Measurements from ENCODE around the gene ZRANB1. TPM values are rescaled to one million over a fixed set of nuclear protein-coding genes. Genes with fewer than 3 reads are reported as not detected.

ZRANB1 gene
- total and polyA plus RNA-seq, 2 experiments from 2014 or later = 7.9 to 30.0 TPM

GRCh38 chr10:124896751-124897150 is 45.2 kb upstream of the ZRANB1 start:
- no peak overlapping the region for H3K27ac ChIP-seq
- 57% methylated on average over 4 of the region's 4 CpGs for WGBS (ENCODE audit: low lambda C conversion rate, missing lambda C conversion rate)
- no peak overlapping the region for H2AFZ ChIP-seq
- H3K4me1 ChIP-seq (ENCODE audit: insufficient read depth) = peaks cover 3% of the 10 kb centered on the region
- H3K79me2 ChIP-seq = no peaks in the 10 kb centered on the region
- H3K4me3 ChIP-seq = no peak overlapping the region
- H3K36me3 ChIP-seq (replicated peaks; ENCODE audit: insufficient read depth, low read depth) = no peaks in the 10 kb centered on the region
- H3K9me3 ChIP-seq (ENCODE audit: low read depth) = no peaks in the 10 kb centered on the region
- DNase-seq (ENCODE audit: low spot score) = no peak
- H4K20me1 ChIP-seq (ENCODE audit: insufficient read depth, poor library complexity, severe bottlenecking) = no peaks in the 10 kb centered on the region
- TF ChIP-seq, protein P1, sequence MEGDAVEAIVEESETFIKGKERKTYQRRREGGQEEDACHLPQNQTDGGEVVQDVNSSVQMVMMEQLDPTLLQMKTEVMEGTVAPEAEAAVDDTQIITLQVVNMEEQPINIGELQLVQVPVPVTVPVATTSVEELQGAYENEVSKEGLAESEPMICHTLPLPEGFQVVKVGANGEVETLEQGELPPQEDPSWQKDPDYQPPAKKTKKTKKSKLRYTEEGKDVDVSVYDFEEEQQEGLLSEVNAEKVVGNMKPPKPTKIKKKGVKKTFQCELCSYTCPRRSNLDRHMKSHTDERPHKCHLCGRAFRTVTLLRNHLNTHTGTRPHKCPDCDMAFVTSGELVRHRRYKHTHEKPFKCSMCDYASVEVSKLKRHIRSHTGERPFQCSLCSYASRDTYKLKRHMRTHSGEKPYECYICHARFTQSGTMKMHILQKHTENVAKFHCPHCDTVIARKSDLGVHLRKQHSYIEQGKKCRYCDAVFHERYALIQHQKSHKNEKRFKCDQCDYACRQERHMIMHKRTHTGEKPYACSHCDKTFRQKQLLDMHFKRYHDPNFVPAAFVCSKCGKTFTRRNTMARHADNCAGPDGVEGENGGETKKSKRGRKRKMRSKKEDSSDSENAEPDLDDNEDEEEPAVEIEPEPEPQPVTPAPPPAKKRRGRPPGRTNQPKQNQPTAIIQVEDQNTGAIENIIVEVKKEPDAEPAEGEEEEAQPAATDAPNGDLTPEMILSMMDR (IDR thresholded peaks at IDR 0.05; ENCODE audit: poor library complexity) = no peak
- TF ChIP-seq EZH2 (IDR thresholded peaks at IDR 0.05; ENCODE audit: borderline replicate concordance) (no peak), EZH2phosphoT487 (IDR thresholded peaks at IDR 0.05; ENCODE audit: low read depth, severe bottlenecking, unreplicated experiment) (no peak)
- H3K27me3 ChIP-seq = no peaks in the 10 kb centered on the region
- H3K4me2 ChIP-seq = no peak overlapping the region
- H3K9me2 ChIP-seq (replicated peaks; ENCODE audit: insufficient read depth) = no peaks in the 10 kb centered on the region

GRCh38 chr10:124898471-124898870 is 43.5 kb upstream of the ZRANB1 start:
- Histone ChIP-seq H3K9me2 (replicated peaks; ENCODE audit: insufficient read depth) (no peaks in the 10 kb centered on the region), H4K20me1 (ENCODE audit: insufficient read depth, poor library complexity, severe bottlenecking) (no peaks in the 10 kb centered on the region), H3K36me3 (replicated peaks; ENCODE audit: insufficient read depth, low read depth) (no peaks in the 10 kb centered on the region), H3K4me1 (ENCODE audit: insufficient read depth) (peaks cover 3% of the 10 kb centered on the region), H3K4me3 (no peak overlapping the region), H3K27ac (no peak overlapping the region), H3K9me3 (ENCODE audit: low read depth) (no peaks in the 10 kb centered on the region), H3K79me2 (no peaks in the 10 kb centered on the region), H3K27me3 (no peaks in the 10 kb centered on the region), H2AFZ (no peak overlapping the region), H3K4me2 (peak overlapping the region; percentile 7)
- 50% methylated on average over 9 of the region's 9 CpGs for WGBS (ENCODE audit: low lambda C conversion rate, missing lambda C conversion rate)
- no peak for TF ChIP-seq EZH2 (IDR thresholded peaks at IDR 0.05; ENCODE audit: borderline replicate concordance)
- no peak for TF ChIP-seq EZH2phosphoT487 (IDR thresholded peaks at IDR 0.05; ENCODE audit: low read depth, severe bottlenecking, unreplicated experiment)
- TF ChIP-seq, protein P1 (IDR thresholded peaks at IDR 0.05; ENCODE audit: poor library complexity) = no peak
- peak; percentile 63 for DNase-seq (ENCODE audit: low spot score)

DNA sequence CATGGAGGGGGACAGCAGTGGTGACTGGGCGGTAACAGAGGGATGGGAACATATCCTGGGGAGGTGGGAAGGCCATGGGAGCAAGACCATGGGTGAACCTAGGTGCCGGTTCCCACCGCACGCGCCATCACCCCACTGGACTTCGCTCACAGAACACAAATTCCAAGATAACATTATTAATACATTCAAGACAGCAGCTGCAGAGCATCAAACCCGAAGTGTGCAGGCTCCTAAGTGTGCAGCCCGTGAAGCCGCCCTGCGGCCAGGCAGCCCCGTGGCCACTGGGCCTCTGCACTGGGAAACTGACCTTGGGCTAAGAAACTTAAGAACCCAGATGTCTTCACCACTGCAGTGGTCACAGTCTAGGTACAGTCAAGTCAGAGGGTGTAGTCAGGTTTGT is 42.8 kb upstream of the ZRANB1 start:
- TF ChIP-seq, protein P1 (IDR thresholded peaks at IDR 0.05; ENCODE audit: poor library complexity) = no peak
- Histone ChIP-seq H3K79me2 (no peaks in the 10 kb centered on the region), H4K20me1 (ENCODE audit: insufficient read depth, poor library complexity, severe bottlenecking) (no peaks in the 10 kb centered on the region), H2AFZ (no peak overlapping the region), H3K27ac (no peak overlapping the region), H3K27me3 (no peaks in the 10 kb centered on the region), H3K4me3 (no peak overlapping the region), H3K36me3 (replicated peaks; ENCODE audit: insufficient read depth, low read depth) (no peaks in the 10 kb centered on the region), H3K9me3 (ENCODE audit: low read depth) (no peaks in the 10 kb centered on the region), H3K4me2 (no peak overlapping the region), H3K4me1 (ENCODE audit: insufficient read depth) (peaks cover 3% of the 10 kb centered on the region), H3K9me2 (replicated peaks; ENCODE audit: insufficient read depth) (no peaks in the 10 kb centered on the region)
- no peak for DNase-seq (ENCODE audit: low spot score)
- WGBS (ENCODE audit: low lambda C conversion rate, missing lambda C conversion rate) = 97% methylated on average over 11 of the region's 11 CpGs

- no peak overlapping the region for H3K4me2 ChIP-seq
- H3K79me2 ChIP-seq = no peaks in the 10 kb centered on the region
- no peaks in the 10 kb centered on the region for H4K20me1 ChIP-seq (ENCODE audit: insufficient read depth, poor library complexity, severe bottlenecking)
- H3K9me3 ChIP-seq (ENCODE audit: low read depth) = no peaks in the 10 kb centered on the region
- H3K36me3 ChIP-seq (replicated peaks; ENCODE audit: insufficient read depth, low read depth) = no peaks in the 10 kb centered on the region
- peaks cover 3% of the 10 kb centered on the region for H3K4me1 ChIP-seq (ENCODE audit: insufficient read depth)
- TF ChIP-seq, protein P1 (IDR thresholded peaks at IDR 0.05; ENCODE audit: poor library complexity) = no peak
- TF ChIP-seq EZH2 (IDR thresholded peaks at IDR 0.05; ENCODE audit: borderline replicate concordance) (no peak), EZH2phosphoT487 (IDR thresholded peaks at IDR 0.05; ENCODE audit: low read depth, severe bottlenecking, unreplicated experiment) (no peak)
- no peak overlapping the region for H2AFZ ChIP-seq
- no peak for DNase-seq (ENCODE audit: low spot score)
- 100% methylated on average over 1 of the region's 1 CpG for WGBS (ENCODE audit: low lambda C conversion rate, missing lambda C conversion rate)
- H3K4me3 ChIP-seq = no peak overlapping the region
- H3K27ac ChIP-seq = no peak overlapping the region
- H3K9me2 ChIP-seq (replicated peaks; ENCODE audit: insufficient read depth) = no peaks in the 10 kb centered on the region
- no peaks in the 10 kb centered on the region for H3K27me3 ChIP-seq
Measured at GRCh38 chr10:124902462-124902861, 39.5 kb upstream of the ZRANB1 start.
